Karpas-422 (cell line): ENCODE data around the gene CPE. TPM values are rescaled to one million over a fixed set of nuclear protein-coding genes. Genes with fewer than 3 reads are reported as not detected.

ENCODE experiments used
- DNase-seq: peaks from one replicate; pipeline ENCODE4 v3.0.0-alpha.2; 2015
- H2AFZ ChIP-seq: fragments of 200-600 bp; sonication (generic); 2 replicates; pipeline ENCODE4 v1.6.1; 2014; ENCODE audit warnings: antibody characterized with exemption, low read length, mixed read lengths
- H3K27ac ChIP-seq: fragments of 200-600 bp; sonication (generic); 2 replicates; pipeline ENCODE4 v1.5.1; 2014; ENCODE audit warnings: mild to moderate bottlenecking, low read length, moderate library complexity
- H3K27me3 ChIP-seq: fragments of 200-600 bp; sonication (generic); 2 replicates; pipeline ENCODE4 v1.6.1; 2014; ENCODE audit warnings: low read length, mixed read lengths
- H3K36me3 ChIP-seq: fragments of 200-600 bp; sonication (generic); 2 replicates; pipeline ENCODE4 v1.6.1; 2014; ENCODE audit warnings: low read length, mixed read lengths; ENCODE audit not compliant: insufficient read depth
- H3K4me1 ChIP-seq: fragments of 200-600 bp; sonication (generic); 2 replicates; pipeline ENCODE4 v1.6.1; 2014; ENCODE audit warnings: mild to moderate bottlenecking, low read length, mixed read lengths
- H3K4me2 ChIP-seq: fragments of 200-600 bp; sonication (generic); 2 replicates; pipeline ENCODE4 v1.6.1; 2014; ENCODE audit warnings: low read length, low read depth, mild to moderate bottlenecking; ENCODE audit not compliant: poor library complexity, severe bottlenecking
- H3K4me3 ChIP-seq: fragments of 200-600 bp; sonication (generic); 2 replicates; pipeline ENCODE4 v1.5.1; 2014; ENCODE audit warnings: mild to moderate bottlenecking, antibody characterized with exemption, low read length, mixed read lengths
- H3K79me2 ChIP-seq: fragments of 200-600 bp; sonication (generic); 2 replicates; pipeline ENCODE4 v1.6.1; 2014; ENCODE audit warnings: mild to moderate bottlenecking, low read length, mixed read lengths
- H3K9ac ChIP-seq: fragments of 200-600 bp; sonication (generic); 2 replicates; pipeline ENCODE4 v1.6.0; 2014; ENCODE audit warnings: low read length
- H3K9me2 ChIP-seq: fragments of 200-600 bp; sonication (generic), shearing (Covaris generic); replicated peaks from 2 replicates; pipeline ENCODE4 v1.6.0; 2014; ENCODE audit warnings: mild to moderate bottlenecking, low read length, moderate library complexity; ENCODE audit not compliant: insufficient read depth
- H3K9me3 ChIP-seq: fragments of 300-700, 200-600 bp; sonication (generic); 2 replicates; pipeline ENCODE4 v1.6.1; 2014; ENCODE audit warnings: low read length, mixed read lengths
- H4K20me1 ChIP-seq: fragments of 200-600 bp; sonication (generic); 2 replicates; pipeline ENCODE4 v1.6.1; 2014; ENCODE audit warnings: mild to moderate bottlenecking, antibody characterized with exemption, low read length, low read depth; ENCODE audit not compliant: insufficient read depth
- total RNA-seq: library from RNA; depleted of rRNA; stranded (reverse); fragments of >200 nt; shearing (Covaris generic); gene quantifications from 2 replicates; pipeline ENCODE4 v1.2.3, GENCODE V29; 2014; ENCODE audit warnings: low replicate concordance

Gene CPE
- total RNA-seq, 1 experiment from 2014 or later, result not detected

DNA sequence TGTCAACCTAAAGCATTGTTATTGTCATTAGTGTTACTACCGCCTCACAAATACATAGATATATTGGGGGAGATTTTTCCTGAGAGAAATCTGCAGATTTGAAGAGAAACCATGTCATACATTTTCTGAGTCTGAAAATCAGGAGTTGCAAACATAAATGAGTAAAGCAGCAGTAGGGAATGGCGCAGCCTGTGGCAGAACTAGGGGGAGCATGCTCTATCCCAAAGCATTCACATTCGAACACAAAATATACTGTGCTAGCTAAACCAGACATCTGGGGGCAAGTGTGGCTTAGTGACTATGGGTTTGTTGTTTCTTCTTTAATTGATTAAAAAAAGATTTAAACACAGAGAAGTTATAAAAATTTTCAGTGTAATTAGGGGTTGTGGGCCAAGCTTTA, 83.2 kb downstream of the CPE start:
- Histone ChIP-seq H3K9me2 (no peaks in the 10 kb centered on the region), H3K9me3 (no peaks in the 10 kb centered on the region), H3K4me3 (no peak overlapping the region), H3K27ac (no peak overlapping the region), H3K4me1 (no peaks in the 10 kb centered on the region), H3K27me3 (no peaks in the 10 kb centered on the region), H3K9ac (no peak overlapping the region), H3K36me3 (no peaks in the 10 kb centered on the region), H2AFZ (no peak overlapping the region), H3K4me2 (no peak overlapping the region), H4K20me1 (no peaks in the 10 kb centered on the region), H3K79me2 (no peaks in the 10 kb centered on the region)
- DNase-seq, result no peak

DNA sequence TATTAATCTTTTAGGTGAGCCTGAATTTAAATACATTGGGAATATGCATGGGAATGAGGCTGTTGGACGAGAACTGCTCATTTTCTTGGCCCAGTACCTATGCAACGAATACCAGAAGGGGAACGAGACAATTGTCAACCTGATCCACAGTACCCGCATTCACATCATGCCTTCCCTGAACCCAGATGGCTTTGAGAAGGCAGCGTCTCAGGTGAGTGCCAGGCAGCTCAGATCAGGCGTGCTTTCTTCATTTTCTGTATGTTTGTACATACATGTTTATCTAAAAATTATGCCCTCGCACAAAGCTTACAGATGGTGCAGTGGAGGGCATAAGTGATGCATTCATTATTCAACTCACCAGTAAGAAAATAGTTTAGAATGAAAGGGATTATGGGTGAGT, 85.6 kb downstream of the CPE start:
- Histone ChIP-seq H3K9me3 (no peaks in the 10 kb centered on the region), H3K4me2 (no peak overlapping the region), H3K27ac (no peak overlapping the region), H3K27me3 (no peaks in the 10 kb centered on the region), H3K36me3 (no peaks in the 10 kb centered on the region), H4K20me1 (no peaks in the 10 kb centered on the region), H3K4me1 (no peaks in the 10 kb centered on the region), H3K4me3 (no peak overlapping the region), H3K9ac (no peak overlapping the region), H3K9me2 (no peaks in the 10 kb centered on the region), H3K79me2 (no peaks in the 10 kb centered on the region), H2AFZ (no peak overlapping the region)
- no peak for DNase-seq

DNA sequence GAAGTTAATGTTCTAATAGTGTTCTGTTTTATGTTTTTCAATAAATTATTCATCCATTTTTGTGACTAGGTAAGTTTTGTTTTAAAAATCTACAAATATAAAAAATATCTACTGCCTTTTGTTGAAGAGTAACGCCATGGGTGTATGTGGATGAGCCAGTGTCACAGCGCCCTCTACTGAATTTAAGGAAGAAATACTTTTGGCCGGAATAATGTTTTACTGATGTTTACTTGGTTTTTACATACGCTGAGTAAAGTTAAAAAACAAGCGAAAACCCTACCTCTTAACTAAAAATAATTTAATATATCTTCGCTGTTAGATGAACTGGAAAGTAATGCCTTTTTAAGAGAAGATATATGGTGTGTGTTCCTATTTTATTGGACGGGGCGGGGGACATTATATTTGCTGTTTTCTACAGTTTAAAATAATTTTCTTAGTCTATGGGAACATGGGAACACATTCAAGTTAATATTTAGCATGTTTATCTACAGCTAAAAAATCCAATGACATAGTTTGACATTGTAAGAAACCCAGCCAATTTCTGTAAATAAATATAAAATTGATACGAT, 86.1 kb downstream of the CPE start:
- no peaks in the 10 kb centered on the region for H3K36me3 ChIP-seq
- H3K4me2 ChIP-seq, result no peak overlapping the region
- no peak overlapping the region for H3K27ac ChIP-seq
- H2AFZ ChIP-seq, result no peak overlapping the region
- no peaks in the 10 kb centered on the region for H3K79me2 ChIP-seq
- no peak overlapping the region for H3K9ac ChIP-seq
- DNase-seq, result peak; percentile 78
- H3K9me3 ChIP-seq, result no peaks in the 10 kb centered on the region
- no peaks in the 10 kb centered on the region for H4K20me1 ChIP-seq
- no peaks in the 10 kb centered on the region for H3K27me3 ChIP-seq
- no peaks in the 10 kb centered on the region for H3K9me2 ChIP-seq
- no peak overlapping the region for H3K4me3 ChIP-seq
- no peaks in the 10 kb centered on the region for H3K4me1 ChIP-seq

DNA sequence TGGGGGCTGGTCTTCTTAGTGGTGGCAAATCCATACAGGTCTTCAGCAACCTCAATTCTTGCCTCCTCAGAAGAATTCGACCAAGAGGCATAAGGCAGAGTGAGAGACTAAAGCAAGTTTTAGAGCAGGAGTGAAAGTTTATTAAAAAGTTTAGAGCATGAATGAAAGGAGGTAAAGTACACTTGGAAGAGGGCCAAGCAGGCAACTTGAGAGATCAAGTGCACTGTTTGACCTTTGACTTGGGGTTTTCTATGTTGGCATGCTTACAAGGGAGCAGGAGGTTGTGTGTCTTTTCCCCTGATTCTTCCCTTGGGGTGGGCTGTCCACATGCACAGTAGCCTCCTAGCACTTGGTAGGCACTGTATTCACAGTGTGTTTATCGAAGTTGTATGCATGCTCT, 91.2 kb downstream of the CPE start:
- DNase-seq, result no peak
- Histone ChIP-seq H4K20me1 (no peaks in the 10 kb centered on the region), H3K79me2 (no peaks in the 10 kb centered on the region), H3K9me3 (peaks cover 19% of the 10 kb centered on the region), H3K9me2 (no peaks in the 10 kb centered on the region), H3K36me3 (no peaks in the 10 kb centered on the region), H2AFZ (no peak overlapping the region), H3K9ac (no peak overlapping the region), H3K4me3 (no peak overlapping the region), H3K4me2 (no peak overlapping the region), H3K27ac (no peak overlapping the region), H3K4me1 (no peaks in the 10 kb centered on the region), H3K27me3 (no peaks in the 10 kb centered on the region)

DNA sequence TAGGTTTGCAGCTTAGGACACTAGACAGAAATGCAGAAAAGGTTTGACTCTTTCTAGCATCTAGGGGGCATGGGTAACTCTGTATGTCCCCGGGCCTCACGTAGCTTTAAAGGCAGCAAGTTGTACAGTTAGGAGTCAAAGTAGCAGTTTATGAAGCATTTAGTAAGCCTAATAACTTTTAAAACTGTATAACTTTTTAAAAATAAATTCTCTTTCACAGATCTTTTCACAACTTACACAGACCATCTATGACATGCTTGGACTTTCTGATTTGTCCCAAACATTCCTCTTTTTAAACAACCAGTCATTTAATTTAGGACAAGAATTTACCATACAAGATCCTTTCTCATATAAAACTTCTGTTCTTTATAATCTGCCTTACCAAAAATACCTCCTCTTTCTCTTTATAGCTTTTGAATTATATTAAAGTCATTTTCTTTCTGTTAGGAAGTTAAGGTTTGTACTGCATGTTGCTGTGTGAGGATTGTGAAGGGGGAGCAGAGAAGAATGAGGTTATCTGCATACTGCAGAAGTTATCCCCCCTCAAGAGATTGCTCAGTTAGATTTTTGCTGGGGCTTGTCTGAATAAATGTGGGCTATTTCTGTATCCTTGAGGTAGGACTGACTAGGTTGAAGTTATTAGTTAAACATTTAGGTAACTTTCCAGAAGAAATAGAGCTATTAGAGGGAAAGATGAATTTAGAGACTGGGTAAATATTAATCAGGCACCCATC, 94.3 kb downstream of the CPE start:
- no peak overlapping the region for H3K4me3 ChIP-seq
- H3K9me3 ChIP-seq, result peaks cover 19% of the 10 kb centered on the region
- H3K9ac ChIP-seq, result no peak overlapping the region
- H3K4me2 ChIP-seq, result no peak overlapping the region
- H3K27ac ChIP-seq, result no peak overlapping the region
- no peaks in the 10 kb centered on the region for H3K36me3 ChIP-seq
- no peaks in the 10 kb centered on the region for H4K20me1 ChIP-seq
- no peaks in the 10 kb centered on the region for H3K9me2 ChIP-seq
- H3K4me1 ChIP-seq, result no peaks in the 10 kb centered on the region
- H2AFZ ChIP-seq, result no peak overlapping the region
- no peaks in the 10 kb centered on the region for H3K79me2 ChIP-seq
- H3K27me3 ChIP-seq, result no peaks in the 10 kb centered on the region
- no peak for DNase-seq

DNA sequence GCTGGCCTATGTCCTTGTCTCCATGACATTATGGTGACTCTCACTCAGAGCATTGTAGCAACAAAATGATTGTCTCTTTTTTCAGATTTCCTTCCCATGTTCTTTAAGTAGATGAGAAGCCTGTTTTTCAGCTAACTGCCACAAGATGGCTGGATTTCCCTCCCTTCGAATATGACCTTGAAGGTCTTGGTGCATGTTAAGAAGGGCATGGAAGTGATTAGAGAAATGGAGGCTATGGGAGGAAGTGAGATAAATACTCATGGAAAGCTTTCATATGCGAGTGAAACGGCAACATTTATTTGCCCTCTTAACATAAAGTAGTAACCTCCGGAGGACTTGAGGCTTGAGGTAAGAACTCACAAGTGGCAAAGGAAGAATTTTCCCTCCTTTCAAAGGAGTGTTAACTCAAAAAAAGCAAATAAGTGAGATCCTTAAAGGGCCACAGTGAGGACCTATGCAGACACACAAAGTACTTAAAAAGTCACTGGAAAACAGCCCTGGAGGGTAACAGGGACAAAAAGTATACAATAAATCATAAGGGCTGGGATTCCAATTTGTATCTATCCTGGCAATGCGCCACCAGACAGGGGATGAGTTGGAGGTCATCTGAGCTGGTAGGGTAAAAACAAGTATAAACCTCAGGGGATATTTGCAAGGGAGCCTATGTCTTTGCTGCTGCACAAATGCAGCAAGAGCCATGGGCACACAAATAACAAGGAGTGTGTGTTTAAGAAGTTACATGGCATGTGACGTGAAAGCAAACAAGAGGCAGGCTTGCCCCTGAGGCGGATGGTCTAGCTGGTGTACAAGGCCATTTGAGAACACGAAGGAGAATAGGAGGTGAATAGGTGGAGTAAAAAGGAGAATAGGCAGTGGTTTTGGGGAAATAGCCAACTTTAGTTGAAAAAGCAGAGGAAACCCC, 96.2 kb downstream of the CPE start:
- Histone ChIP-seq H3K4me3 (no peak overlapping the region), H3K4me1 (no peaks in the 10 kb centered on the region), H3K9ac (no peak overlapping the region), H4K20me1 (no peaks in the 10 kb centered on the region), H3K4me2 (no peak overlapping the region), H3K27ac (no peak overlapping the region), H3K9me2 (no peaks in the 10 kb centered on the region), H3K36me3 (no peaks in the 10 kb centered on the region), H3K9me3 (peaks cover 19% of the 10 kb centered on the region), H2AFZ (no peak overlapping the region), H3K79me2 (no peaks in the 10 kb centered on the region), H3K27me3 (no peaks in the 10 kb centered on the region)
- no peak for DNase-seq

DNA sequence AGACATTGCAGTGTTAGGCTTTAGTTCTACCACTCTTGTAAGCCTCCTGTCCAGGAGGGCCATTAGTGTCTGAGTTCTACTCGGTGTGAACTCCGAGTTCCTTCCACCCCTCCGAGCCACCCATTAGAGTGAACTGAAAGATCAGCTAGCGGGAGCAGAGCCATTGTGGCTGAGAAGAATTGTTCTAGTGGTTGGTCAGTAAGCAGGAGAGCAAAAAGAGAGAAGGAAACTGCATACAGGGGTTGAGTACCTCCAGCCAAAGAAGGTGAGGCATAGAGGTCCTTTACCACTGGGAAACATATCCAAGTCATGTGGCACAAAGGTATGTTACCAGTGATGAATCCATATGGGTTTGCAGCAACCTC, 96.9 kb downstream of the CPE start:
- H3K36me3 ChIP-seq, result no peaks in the 10 kb centered on the region
- no peak overlapping the region for H2AFZ ChIP-seq
- H4K20me1 ChIP-seq, result no peaks in the 10 kb centered on the region

More for the DNA sequence above, 96.9 kb downstream of the CPE start:
- Histone ChIP-seq H3K9me2 (no peaks in the 10 kb centered on the region), H3K9me3 (peaks cover 19% of the 10 kb centered on the region), H3K27me3 (no peaks in the 10 kb centered on the region), H3K79me2 (no peaks in the 10 kb centered on the region), H3K4me3 (no peak overlapping the region), H3K27ac (no peak overlapping the region), H3K4me1 (no peaks in the 10 kb centered on the region), H3K9ac (no peak overlapping the region), H3K4me2 (no peak overlapping the region)
- DNase-seq, result no peak
